GM18499 (cell line): ENCODE data around the gene KCNN1.
"Not testable (repeated sequence)": the region's sequence is repeated elsewhere in the genome, so short reads cannot be mapped to it uniquely, and the experiment has no call there.

Source experiments
- ATAC-seq: cut with Tn5 transposase; IDR thresholded peaks from one replicate; pipeline ENCODE4 v1.9.1; 2021; ENCODE audit warnings: moderate number of reproducible peaks; ENCODE audit not compliant: insufficient read depth, unreplicated experiment

KCNN1 gene

DNA sequence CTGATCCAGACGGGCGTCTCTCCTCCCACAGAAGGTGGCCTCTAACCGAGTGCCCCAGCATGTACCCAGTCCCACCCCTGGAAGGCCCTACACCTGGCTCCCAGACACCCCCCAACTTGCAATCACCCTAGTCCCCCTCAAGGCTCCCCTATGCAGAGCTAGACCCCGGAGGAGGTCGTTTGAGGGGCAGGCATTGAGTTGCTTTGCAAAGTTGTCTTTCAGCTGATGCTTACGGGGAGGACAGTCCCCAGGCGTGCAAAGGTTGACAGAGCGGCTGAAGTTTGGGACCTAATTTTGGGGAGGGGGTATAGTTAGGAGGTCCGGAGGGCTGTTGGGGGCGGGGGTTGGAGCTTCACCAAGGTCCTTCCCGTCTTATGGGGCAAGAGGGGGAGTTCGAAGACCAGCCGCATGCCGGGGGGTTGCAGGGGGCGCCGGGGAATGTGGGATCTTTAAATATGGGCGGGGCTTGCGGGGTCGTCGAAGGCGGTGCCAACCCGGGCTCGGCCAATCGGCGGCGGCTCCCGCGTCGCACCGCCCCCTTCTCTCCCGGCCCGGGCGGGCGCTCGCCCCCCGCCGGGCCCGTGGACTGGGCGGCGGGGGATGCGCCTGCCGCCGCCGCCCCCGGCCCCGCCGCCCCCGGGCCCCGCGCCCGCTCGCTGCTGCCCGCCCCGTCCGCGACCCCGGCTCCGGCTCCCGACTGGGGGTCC lies at the start of gene KCNN1:
KCNN1 (plus strand) TSS at position 558 of the 707 bp plus-strand sequence. CDS start 6,782 bp downstream, outside the sequence.
- ATAC-seq, result no peak

DNA sequence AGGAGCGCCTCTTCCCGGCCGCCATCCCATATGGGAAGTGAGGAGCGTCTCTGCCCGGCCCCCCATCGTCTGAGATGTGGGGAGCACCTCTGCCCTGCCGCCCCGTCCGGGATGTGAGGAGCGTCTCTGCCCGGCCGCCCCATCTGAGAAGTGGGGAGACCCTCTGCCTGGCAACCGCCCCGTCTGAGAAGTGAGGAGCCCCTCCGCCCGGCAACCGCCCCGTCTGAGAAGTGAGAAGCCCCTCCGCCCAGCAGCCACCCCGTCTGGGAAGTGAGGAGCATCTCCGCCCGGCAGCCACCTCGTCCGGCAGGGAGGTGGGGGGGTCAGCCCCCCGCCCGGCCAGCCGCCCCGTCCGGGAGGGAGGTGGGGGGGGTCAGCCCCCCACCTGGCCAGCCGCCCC lies 48.8 kb upstream of the KCNN1 start:
- ATAC-seq, result not testable (repeated sequence)

DNA sequence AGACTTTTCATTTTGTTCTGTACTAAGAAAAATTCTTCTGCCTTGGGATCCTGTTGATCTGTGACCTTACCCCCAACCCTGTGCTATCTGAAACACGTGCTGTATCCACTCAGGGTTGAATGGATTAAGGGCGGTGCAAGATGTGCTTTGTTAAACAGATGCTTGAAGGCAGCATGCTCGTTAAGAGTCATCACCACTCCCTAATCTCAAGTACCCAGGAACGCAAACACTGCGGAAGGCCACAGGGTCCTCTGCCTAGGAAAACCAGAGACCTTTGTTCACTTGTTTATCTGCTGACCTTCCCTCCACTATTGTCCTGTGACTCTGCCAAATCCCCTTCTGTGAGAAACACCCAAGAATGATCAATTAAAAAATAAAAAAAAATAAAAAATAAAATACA lies 47.8 kb upstream of the KCNN1 start:
- ATAC-seq, result not testable (repeated sequence)

DNA sequence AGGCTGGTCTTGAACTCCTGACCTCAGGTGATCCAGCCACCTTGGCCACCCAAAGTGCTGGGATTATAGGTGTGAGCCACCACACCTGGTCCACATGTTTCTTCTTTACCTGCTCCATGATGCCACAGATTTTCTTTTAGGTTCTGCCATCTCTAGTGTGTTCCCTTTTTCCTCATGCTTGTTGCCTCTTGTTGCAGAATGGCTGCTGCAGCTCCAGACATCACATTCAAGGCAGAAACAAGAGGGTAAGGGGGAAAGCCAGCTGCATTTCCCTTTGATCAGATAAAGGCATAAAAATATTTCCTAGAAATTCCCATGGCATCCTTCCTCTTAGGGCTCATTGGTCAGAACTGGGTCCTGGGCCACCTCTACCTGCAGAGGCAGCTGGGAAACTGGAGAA lies 46.4 kb upstream of the KCNN1 start:
- ATAC-seq, result no peak

DNA sequence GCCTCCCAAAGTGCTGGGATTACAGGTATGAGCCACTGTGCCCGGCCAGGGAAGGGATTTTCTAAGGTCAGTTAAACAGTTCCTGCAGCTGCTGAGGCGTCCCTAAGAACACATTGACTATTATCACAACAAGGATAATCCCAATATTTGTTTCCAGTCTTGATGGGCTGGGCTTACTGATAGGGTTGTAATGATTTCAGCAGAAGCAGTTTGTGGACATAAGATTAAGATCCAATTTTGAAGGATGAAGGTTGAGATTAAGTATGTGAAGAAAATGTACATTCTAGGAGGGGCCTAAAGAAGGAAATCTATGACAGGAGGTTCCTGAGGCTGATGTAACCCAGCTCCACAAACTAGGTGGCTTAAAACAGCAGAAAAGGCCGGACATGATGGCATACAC lies 44.8 kb upstream of the KCNN1 start:
- no peak for ATAC-seq

DNA sequence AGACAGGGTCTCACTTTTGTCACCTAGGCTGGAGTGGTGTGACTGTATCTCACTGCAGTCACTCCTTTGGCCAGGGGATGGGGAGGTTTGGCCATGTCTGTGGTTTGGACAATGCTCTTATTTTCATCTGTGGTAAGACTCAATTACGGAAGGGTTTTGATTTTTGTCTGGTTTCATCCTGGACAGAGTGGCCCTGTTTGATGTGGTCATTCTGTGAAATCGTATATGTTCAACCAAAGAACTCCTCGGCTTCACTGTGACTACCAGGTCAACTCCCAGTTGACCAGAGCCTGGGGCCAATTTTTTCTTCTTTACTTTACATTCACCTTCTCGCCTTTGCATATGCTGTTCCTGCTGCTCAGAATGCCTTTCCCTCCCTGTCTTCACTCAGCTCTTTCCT lies 40.9 kb upstream of the KCNN1 start:
- ATAC-seq, result no peak

DNA sequence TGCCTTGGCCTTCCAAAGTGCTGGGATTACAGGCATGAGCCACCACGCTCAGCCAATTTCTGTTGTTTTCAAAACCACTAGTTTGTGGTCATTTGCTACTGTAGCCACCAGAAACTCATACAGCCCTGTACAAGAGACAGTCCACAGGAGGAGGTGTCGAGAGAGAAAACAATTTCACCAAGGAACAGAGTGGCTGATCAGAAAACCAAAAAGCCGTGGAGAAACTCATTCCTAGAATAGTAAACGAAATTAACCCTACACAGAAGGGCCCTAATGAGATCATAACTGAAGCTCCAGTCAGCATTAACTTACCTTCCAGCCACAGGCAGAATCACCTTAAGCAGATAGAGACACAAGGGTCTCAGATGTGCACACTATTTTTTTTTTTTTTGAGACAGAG lies 37.9 kb upstream of the KCNN1 start:
- ATAC-seq, result no peak

DNA sequence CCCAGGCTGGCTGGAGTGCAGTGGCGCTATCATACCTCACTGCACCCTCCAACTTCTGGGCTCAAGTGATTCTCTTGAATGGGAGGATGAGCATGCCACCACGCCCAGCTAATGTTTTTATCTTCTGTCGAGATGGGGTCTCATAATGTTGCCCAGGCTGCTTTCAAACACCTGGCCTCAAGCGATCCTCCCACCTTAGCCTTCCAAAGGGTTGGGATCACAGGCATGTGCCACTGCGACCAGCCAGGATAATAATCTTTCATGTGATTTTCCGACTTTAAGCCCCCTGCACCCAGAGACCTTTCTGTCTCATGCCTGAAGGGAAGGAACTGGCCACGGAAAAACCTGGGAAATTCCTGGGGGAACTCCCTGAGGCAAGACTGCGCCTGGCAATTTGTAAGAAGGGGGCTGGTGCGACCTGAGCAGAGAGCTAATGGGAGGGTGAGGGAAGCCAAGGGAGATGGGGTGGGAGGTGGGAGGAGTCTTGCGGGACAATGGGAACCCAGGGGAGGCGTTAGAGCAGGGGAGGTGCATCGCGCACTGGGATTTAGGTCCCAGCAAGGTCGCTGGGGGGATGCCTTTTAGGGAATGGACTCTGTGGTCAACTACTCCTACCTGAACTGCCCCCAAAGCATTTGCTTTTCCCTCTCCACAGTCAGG lies 35.2 kb upstream of the KCNN1 start:
- ATAC-seq, result no peak

DNA sequence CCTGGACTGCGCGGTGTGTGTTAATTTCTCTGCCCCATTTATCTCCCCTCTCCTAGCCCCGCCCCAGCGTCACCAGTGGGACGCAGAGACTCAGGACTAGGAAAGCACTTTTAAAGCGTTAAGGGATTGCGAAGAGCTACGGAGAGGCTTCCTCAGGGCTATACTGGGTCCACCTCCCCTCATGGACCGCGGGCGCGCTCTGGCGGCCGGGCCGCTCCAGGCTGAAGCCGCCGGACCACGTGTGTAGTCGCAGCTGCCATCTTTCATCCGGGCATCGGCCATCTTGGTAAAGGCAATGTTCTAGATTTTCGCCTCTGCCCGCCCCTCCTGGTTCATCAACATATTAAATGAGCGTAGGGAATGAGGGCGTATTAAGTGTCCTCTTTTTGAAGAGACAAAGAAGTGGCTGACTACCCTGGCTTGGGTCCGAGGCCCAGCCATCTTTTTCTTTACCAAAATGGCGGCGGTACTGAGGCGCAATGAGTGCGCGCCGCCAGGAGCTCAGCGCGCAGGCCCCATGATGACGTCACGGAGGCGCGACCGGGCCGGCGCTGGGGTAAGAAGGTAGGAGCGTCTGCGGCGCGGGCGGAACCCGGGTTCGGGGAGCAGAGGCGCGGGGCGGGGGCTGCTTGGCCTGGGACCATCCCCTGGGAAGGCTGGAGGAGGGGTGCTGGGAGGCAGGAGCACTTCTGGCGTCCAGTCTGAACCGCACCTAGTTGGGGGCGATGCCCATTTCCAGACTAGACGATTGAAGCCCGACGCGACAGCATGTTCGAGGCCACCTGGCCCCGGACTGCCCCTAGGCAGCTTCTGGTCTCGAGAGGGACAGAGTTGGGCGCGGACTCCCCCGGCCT lies 34.2 kb upstream of the KCNN1 start, which contains the start of gene CCDC124:
CCDC124 (plus strand) TSS at position 531 of the 854 bp plus-strand sequence. CDS start 3,406 bp downstream, outside the sequence.
- peak; percentile 41 for ATAC-seq

DNA sequence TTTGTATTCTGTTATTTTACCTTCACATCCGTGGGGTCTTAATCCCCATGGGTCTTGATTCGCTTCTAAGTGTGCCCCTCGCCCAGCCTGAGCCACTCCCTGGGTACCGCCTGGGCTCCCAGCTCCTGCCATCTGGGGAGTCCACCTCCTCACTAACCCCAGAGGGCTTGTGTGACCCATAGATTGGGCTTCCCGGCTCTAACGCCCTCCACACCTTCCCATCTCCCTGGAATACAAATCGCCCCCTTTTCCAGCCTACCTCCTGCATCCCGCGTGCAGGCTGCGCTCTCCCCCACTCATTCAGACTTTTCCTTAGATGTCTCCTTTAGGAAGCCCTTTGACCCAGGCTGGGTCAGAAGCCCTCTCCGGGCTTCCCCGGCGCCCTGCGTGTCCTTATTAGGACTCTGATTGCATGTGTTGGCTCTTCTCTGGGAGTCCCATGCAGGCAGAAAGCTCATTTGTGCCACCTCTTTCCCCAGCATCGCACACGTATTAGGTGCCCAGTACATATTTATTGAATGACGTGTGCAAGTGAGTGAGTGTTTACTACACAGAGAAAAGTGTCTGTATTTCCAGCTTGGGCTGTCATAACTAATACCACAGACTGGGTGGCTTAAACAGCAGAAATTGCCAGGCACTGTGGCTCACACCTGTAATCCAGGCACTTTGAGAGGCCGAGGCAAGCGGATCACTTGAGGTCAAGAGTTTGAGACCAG lies 33.3 kb upstream of the KCNN1 start:
- ATAC-seq, result no peak

DNA sequence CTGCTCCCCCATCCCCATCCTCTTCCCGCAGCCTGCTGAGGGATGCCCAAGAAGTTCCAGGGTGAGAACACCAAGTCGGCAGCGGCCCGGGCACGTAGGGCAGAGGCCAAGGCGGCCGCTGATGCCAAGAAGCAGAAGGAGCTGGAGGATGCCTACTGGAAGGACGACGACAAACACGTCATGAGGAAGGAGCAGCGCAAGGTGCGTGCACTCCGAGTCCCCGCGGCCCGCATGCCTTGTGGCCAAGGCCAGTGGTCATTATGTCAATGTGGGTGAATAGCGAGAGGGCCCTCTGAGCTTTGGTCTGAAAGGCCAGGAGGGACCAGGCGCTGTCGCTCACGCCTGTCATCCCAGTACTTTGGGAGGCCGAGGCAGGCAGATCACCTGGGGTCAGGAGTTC lies 30.5 kb upstream of the KCNN1 start:
- no peak for ATAC-seq

DNA sequence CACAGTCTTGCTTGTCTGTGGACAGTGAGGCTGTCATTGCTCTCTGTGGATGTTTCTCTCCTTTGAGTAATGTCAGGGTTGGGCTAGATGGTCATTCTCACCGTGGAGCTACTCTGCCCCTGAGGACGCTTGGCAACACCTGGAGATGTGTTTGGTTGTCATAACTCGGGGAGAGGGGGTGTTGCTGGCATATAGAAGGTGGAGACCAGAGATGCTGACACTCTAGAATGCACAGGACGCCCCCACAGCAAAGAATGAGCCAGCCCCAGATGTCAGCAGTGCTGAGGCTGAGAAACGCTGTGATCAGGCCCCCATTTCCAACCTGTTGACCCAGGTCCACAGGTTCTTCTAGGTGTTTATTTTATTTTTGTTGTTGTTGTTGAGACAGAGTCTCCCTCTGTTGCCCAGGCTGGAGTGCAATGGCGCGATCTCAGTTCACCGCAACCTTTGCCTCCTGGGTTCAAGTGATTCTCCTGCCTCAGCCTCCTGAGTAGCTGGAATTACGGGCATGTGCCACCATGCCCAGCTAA lies 29.5 kb upstream of the KCNN1 start:
- no peak for ATAC-seq

DNA sequence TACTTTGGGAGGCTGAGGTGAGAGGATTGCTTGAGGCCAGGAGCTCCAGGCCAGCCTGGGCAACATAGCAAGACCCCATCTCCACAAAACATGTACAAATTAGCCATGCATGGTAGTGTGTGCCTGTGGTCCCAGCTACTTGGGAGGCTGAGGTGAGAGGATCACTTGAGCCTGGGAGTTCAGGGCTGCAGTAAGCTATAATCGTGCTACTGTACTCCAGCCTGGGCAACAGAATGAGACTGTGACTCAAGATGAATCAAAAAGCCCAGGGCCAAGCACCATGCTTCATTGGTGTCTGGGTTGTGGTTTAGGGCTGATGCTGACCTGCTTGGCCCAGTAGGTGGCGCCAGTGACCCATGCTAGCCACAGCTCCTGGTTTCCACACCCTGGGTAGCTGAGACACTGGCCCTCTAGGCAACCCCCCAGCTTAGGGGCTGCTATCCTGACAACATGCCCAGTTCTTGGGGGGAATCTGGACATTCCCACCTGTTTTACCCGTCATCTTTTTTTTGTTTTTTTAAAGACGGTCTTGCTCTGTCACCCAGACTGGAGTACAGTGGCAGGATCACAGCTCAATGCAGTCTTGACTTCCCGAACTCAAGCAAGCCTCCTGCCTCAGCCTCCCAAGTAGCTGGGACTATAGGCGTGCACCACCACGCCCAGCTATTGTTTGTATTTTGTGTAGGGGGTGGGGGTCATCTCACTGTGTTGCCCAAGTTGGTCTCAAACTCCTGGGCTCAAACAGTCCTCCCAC lies 28.6 kb upstream of the KCNN1 start:
- no peak for ATAC-seq

DNA sequence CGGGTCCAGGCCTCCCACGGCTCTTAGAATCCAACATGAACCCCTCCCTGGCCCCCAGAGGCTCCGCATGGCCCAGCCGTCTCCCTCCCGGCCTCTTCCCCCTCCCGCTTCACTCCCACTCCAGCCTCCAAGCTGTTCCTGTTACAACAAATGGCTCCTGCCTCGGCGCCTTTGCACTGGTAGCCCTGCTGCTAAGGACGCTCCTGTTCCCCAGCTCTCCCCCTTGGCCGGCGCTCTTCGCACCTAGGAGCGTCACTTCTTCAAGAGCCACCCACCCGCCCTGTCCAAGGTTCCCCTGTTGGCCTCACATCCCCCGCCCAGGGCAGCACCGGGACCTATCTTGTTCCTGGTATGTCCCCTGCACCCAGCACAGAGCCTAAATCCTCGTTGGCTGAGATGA lies 24.7 kb upstream of the KCNN1 start:
- ATAC-seq, result no peak

DNA sequence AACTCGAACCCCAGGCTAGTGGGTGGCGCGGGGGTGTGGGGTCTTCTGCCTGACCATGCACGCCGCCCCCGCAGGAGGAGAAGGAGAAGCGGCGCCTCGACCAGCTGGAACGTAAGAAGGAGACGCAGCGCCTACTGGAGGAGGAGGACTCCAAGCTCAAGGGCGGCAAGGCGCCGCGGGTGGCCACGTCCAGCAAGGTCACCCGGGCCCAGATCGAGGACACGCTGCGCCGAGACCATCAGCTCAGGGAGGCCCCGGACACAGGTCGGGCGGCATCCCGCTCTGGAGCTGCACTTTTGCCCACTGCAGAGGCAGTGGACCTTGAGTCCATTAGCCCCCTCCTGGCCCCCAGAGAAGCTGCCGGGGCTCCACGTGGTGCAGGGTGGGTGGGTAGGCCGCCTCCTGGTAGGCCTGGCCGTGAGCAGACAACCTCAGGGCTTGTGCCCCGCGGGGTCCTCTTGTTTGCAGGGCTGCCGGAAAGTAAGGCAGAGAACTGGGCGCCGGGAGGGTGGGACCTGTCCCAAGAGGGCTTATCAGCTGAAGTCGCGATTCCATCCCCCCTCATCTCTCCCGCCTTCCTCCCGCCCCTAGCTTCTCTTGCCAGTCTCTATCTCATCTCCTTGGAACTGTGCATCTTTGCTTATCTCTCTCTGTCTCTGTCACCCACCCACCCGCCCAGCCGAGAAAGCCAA lies 24.2 kb upstream of the KCNN1 start:
- no peak for ATAC-seq

DNA sequence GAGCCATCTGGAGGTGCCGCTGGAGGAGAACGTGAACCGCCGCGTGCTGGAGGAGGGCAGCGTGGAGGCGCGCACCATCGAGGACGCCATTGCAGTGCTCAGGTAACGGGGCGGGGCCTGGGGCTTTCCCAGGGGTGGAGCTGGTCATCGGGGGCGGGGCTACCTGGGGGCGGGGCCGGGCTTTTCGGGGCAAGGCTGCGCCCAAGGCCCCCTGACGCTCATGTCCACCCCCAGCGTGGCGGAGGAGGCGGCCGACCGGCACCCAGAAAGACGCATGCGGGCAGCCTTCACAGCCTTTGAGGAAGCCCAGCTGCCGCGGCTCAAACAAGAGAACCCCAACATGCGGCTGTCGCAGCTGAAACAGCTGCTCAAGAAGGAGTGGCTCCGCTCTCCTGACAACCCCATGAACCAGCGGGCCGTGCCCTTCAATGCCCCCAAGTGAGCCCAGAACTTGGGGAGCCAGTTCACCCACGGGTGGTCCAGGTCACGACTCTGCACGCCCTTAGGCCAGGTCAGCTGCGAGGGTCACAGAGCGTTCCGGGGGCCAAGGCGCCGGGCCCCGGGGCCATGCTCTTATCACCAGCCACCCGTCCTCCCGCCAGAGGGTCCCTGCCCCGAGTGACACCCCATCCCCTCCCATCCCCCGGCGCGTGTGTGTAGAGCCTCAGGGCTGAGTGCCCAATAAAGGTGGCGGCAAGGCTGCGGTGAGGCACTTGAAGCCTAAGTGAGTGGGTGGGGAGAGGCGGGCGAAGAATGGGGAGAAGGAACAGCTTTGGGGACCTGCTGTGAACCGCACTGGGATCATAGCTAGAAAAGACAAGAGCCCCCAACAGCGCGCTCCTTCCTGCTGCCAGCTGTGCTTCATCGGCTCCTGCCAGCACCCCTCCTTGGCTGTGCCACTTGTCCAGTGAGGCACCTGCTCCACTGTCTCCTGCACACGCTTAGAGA lies 23.4 kb upstream of the KCNN1 start:
- no peak for ATAC-seq

DNA sequence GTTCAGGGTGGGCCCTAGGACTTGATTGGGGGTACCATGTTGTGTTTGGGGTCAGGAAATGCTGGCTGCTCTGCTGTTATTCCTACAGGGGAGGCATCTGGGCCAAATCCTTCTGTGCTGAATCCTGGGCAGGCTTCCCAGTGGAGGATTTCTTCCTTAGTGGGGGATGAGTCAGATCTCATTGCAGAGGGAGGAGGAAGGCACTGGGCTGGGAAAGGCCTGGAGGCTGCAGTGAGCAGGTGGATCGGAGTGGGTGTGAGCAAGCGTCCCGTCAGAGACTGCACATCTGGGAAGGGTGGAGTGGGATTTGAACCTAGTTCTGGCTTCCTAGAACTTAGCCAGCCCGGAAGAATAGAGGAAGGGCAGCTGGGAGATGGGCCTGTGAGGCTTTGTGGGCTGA lies 22.6 kb upstream of the KCNN1 start:
- ATAC-seq, result no peak
